ENCODE data around the gene LRMDA. TPM values are rescaled to one million over a fixed set of nuclear protein-coding genes. Genes with fewer than 3 reads are reported as not detected.

LRMDA gene
- total RNA-seq, 2 experiments from 2014 or later: not detected

- CTCF ChIA-PET: no interaction called here
- POLR2A ChIA-PET: no interaction called here
These were observed 444.3 kb downstream of the LRMDA start for GRCh38 chr10:75875740-75876139.

GRCh38 chr10:75876710-75877109 is 445.3 kb downstream of the LRMDA start:
- ChIA-PET POLR2A (no interaction called here), CTCF (no interaction called here)

- ChIA-PET POLR2A (no interaction called here), CTCF (interaction anchor here (0.6 kb wide), 1 partner anchor 414 kb away, joined by 3 read pairs; no protein-coding TSS in a partner anchor)
These were observed 446.5 kb downstream of the LRMDA start for GRCh38 chr10:75877877-75878276.

GRCh38 chr10:75878586-75878985 is 447.2 kb downstream of the LRMDA start:
- ChIA-PET POLR2A (no interaction called here), CTCF (interaction anchor here (0.6 kb wide), 1 partner anchor 415 kb away, joined by 3 read pairs; no protein-coding TSS in a partner anchor)

- ChIA-PET POLR2A (no interaction called here), CTCF (no interaction called here)
These were observed 448.8 kb downstream of the LRMDA start for GRCh38 chr10:75880031-75880775.

GRCh38 chr10:75883081-75884072 is 452.0 kb downstream of the LRMDA start:
- ChIA-PET POLR2A (no interaction called here), CTCF (no interaction called here)

- CTCF ChIA-PET: no interaction called here
These were observed 453.4 kb downstream of the LRMDA start for GRCh38 chr10:75884808-75885207.

GRCh38 chr10:75887369-75887768 is 455.9 kb downstream of the LRMDA start:
- POLR2A ChIA-PET: no interaction called here

More at GRCh38 chr10:75884808-75885207, 453.4 kb downstream of the LRMDA start:
- POLR2A ChIA-PET: no interaction called here

GRCh38 chr10:75887992-75888680 is 456.7 kb downstream of the LRMDA start:
- POLR2A ChIA-PET: interaction anchor here (0.5 kb wide), 1 partner anchor 21 kb away, joined by 4 read pairs; no protein-coding TSS in a partner anchor

More at GRCh38 chr10:75887369-75887768, 455.9 kb downstream of the LRMDA start:
- CTCF ChIA-PET: no interaction called here

GRCh38 chr10:75889051-75889450 is 457.6 kb downstream of the LRMDA start:
- CTCF ChIA-PET: no interaction called here
- POLR2A ChIA-PET: no interaction called here

More at GRCh38 chr10:75887992-75888680, 456.7 kb downstream of the LRMDA start:
- CTCF ChIA-PET: no interaction called here

- ChIA-PET POLR2A (no interaction called here), CTCF (no interaction called here)
These were observed 463.3 kb downstream of the LRMDA start for GRCh38 chr10:75894761-75895160.

- POLR2A ChIA-PET: no interaction called here
- CTCF ChIA-PET: no interaction called here
These were observed 463.8 kb downstream of the LRMDA start for GRCh38 chr10:75895259-75895658.

- ChIA-PET CTCF (no interaction called here), POLR2A (no interaction called here)
These were observed 468.5 kb downstream of the LRMDA start for GRCh38 chr10:75899816-75900390.

GRCh38 chr10:75902816-75903215 is 471.4 kb downstream of the LRMDA start:
- ChIA-PET CTCF (no interaction called here), POLR2A (no interaction called here)

GRCh38 chr10:75904499-75905283 is 473.3 kb downstream of the LRMDA start:
- ChIA-PET POLR2A (no interaction called here), CTCF (no interaction called here)

GRCh38 chr10:75905490-75905889 is 474.1 kb downstream of the LRMDA start:
- POLR2A ChIA-PET: no interaction called here
- CTCF ChIA-PET: no interaction called here

GRCh38 chr10:75910032-75910431 is 478.6 kb downstream of the LRMDA start:
- POLR2A ChIA-PET: interaction anchor here (0.6 kb wide), 1 partner anchor 22 kb away, joined by 4 read pairs; no protein-coding TSS in a partner anchor
- CTCF ChIA-PET: no interaction called here

GRCh38 chr10:75911426-75911825 is 480.0 kb downstream of the LRMDA start:
- ChIA-PET POLR2A (no interaction called here), CTCF (no interaction called here)

- POLR2A ChIA-PET: no interaction called here
- CTCF ChIA-PET: no interaction called here
These were observed 485.5 kb downstream of the LRMDA start for GRCh38 chr10:75916906-75917305.
